HepG2 (cell line): ENCODE measurements around the gene DPY30. TPM values are rescaled to one million over a fixed set of nuclear protein-coding genes. Genes with fewer than 3 reads are reported as not detected.
A peak's percentile ranks its signal among the peaks of the same experiment; 100 is the strongest.

ENCODE experiments used
- ARHGAP35 ChIP-seq: sonication (generic); formaldehyde crosslinking; IDR thresholded peaks from 2 replicates; pipeline ENCODE4 v1.9.0; 2022; ENCODE audit warnings: mild to moderate bottlenecking, inconsistent platforms, moderate library complexity, missing genetic modification reagents, borderline replicate concordance
- FOSL1 ChIP-seq: sonication (generic); formaldehyde crosslinking; IDR thresholded peaks from 2 replicates; pipeline ENCODE4 v1.9.0; 2021; ENCODE audit warnings: missing genetic modification reagents, borderline replicate concordance
- POLR2G ChIP-seq: fragments of 200-400 bp; formaldehyde crosslinking; IDR thresholded peaks from 2 replicates; pipeline ENCODE4 v1.6.1; 2018; ENCODE audit warnings: mild to moderate bottlenecking, low read depth, low read length, moderate library complexity
- PTBP1 ChIP-seq: fragments of 200-400 bp; formaldehyde crosslinking; IDR thresholded peaks from 2 replicates; pipeline ENCODE4 v1.6.1; 2018; ENCODE audit warnings: low read length, low read depth; ENCODE audit not compliant: poor library complexity, severe bottlenecking
- SRSF1 ChIP-seq: fragments of 200-400 bp; formaldehyde crosslinking; optimal IDR thresholded peaks from 2 replicates; pipeline ENCODE3; 2017; ENCODE audit warnings: mild to moderate bottlenecking, low read depth, low read length, moderate library complexity
- TSC22D2 ChIP-seq: sonication (generic); formaldehyde crosslinking; IDR thresholded peaks from 2 replicates; pipeline ENCODE4 v1.5.1; 2020; ENCODE audit warnings: missing genetic modification reagents, mild to moderate bottlenecking, borderline replicate concordance
- ZBTB3 ChIP-seq: sonication (generic); formaldehyde crosslinking; IDR thresholded peaks from 2 replicates; pipeline ENCODE4 v1.4.0; 2020; ENCODE audit warnings: low read depth, mild to moderate bottlenecking, moderate library complexity, missing genetic modification reagents, borderline replicate concordance
- ZNF556 ChIP-seq: sonication (generic); formaldehyde crosslinking; IDR thresholded peaks from 2 replicates; pipeline ENCODE4 v1.4.0; 2020; ENCODE audit warnings: mild to moderate bottlenecking, missing genetic modification reagents, borderline replicate concordance
- ZSCAN21 ChIP-seq: sonication (generic); formaldehyde crosslinking; IDR thresholded peaks from 2 replicates; pipeline ENCODE4 v1.8.0; 2022; ENCODE audit warnings: mild to moderate bottlenecking, missing genetic modification reagents, moderate library complexity, borderline replicate concordance
- ZSCAN30 ChIP-seq: sonication (generic); formaldehyde crosslinking; IDR thresholded peaks from 2 replicates; pipeline ENCODE4 v1.5.0; 2020; ENCODE audit warnings: mild to moderate bottlenecking, missing genetic modification reagents
- polyA plus RNA-seq, 8 experiments: library from polyadenylated mRNA; depleted of rRNA in 3 of 8; stranded (reverse) in 7 of 8; unstranded in 1 of 8; fragments of >200 nt; fragmentation: Illumina TruSeq in 4 of 8; extraction: Trizol in 4 of 8; gene quantifications; 2 replicates each; pipeline versions ENCODE4 v1.2.1 to v1.2.3, GENCODE V29; 2011 to 2016; ENCODE audit warnings: low read depth in 4 of 8, missing spikeins in 1 of 8, mixed read lengths in 1 of 8; ENCODE audit not compliant: insufficient read depth in 1 of 8
- total RNA-seq, 5 experiments: library from RNA; depleted of rRNA; stranded (reverse); fragments of >200 nt; fragmentation: Illumina TruSeq; extraction: Trizol; gene quantifications; 2 replicates each; pipeline ENCODE4 v1.2.3, GENCODE V29; 2016; ENCODE audit warnings: low read depth in 1 of 5
- TF ChIP-seq, protein P1 (sequence below): IDR thresholded peaks from 2 replicates; pipeline ENCODE4 v1.6.1; 2018; ENCODE audit warnings: missing genetic modification reagents, mild to moderate bottlenecking, missing compliant biosample characterization
- TF ChIP-seq, protein P2 (sequence below): sonication (generic); formaldehyde crosslinking; IDR thresholded peaks from 2 replicates; pipeline ENCODE4 v1.4.0; 2020; ENCODE audit warnings: mild to moderate bottlenecking, missing genetic modification reagents
- TF ChIP-seq, protein P3 (sequence below): sonication (generic); formaldehyde crosslinking; IDR thresholded peaks from 2 replicates; pipeline ENCODE4 v1.4.0; 2020; ENCODE audit warnings: missing genetic modification reagents
- TF ChIP-seq, protein P4 (sequence below): IDR thresholded peaks from 2 replicates; pipeline ENCODE4 v1.6.1; 2016; ENCODE audit warnings: missing biosample characterization, missing genetic modification reagents, low read depth
- TF ChIP-seq, protein P5 (sequence below): sonication (generic); formaldehyde crosslinking; IDR thresholded peaks from 2 replicates; pipeline ENCODE4 v1.8.1; 2023; ENCODE audit warnings: mild to moderate bottlenecking, moderate library complexity, missing genetic modification reagents
- TF ChIP-seq, protein P6 (sequence below): sonication (generic); formaldehyde crosslinking; IDR thresholded peaks from 2 replicates; pipeline ENCODE4 v1.5.1; 2020; ENCODE audit warnings: mild to moderate bottlenecking, missing genetic modification reagents, moderate library complexity

DPY30 gene
- total and polyA plus RNA-seq, 2 of the 13 experiments (the other 11 are each of a cell fraction or from before 2014, with no cell fraction given) = 98.1 to 118 TPM

GRCh38 chr2:32009516-32010256, 29.9 kb downstream of the DPY30 start (continued):
- 0 out of 2 replicates have a peak, but pooled peaks have one; percentile 27 for TF ChIP-seq ARHGAP35 (CRISPR knock-in tag)
- TF ChIP-seq, protein P1, sequence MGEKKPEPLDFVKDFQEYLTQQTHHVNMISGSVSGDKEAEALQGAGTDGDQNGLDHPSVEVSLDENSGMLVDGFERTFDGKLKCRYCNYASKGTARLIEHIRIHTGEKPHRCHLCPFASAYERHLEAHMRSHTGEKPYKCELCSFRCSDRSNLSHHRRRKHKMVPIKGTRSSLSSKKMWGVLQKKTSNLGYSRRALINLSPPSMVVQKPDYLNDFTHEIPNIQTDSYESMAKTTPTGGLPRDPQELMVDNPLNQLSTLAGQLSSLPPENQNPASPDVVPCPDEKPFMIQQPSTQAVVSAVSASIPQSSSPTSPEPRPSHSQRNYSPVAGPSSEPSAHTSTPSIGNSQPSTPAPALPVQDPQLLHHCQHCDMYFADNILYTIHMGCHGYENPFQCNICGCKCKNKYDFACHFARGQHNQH (CRISPR knock-in tag) = no peak; the same call in 1 of the 2 replicates
- TF ChIP-seq ZSCAN21 (CRISPR knock-in tag) = peak; percentile 49; the same call in 1 of the 2 replicates
- TF ChIP-seq, protein P2, sequence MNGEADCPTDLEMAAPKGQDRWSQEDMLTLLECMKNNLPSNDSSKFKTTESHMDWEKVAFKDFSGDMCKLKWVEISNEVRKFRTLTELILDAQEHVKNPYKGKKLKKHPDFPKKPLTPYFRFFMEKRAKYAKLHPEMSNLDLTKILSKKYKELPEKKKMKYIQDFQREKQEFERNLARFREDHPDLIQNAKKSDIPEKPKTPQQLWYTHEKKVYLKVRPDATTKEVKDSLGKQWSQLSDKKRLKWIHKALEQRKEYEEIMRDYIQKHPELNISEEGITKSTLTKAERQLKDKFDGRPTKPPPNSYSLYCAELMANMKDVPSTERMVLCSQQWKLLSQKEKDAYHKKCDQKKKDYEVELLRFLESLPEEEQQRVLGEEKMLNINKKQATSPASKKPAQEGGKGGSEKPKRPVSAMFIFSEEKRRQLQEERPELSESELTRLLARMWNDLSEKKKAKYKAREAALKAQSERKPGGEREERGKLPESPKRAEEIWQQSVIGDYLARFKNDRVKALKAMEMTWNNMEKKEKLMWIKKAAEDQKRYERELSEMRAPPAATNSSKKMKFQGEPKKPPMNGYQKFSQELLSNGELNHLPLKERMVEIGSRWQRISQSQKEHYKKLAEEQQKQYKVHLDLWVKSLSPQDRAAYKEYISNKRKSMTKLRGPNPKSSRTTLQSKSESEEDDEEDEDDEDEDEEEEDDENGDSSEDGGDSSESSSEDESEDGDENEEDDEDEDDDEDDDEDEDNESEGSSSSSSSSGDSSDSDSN = peak; percentile 88
- peak; percentile 61 for TF ChIP-seq PTBP1
- no peak for TF ChIP-seq ZNF556 (CRISPR knock-in tag)
- peak; percentile 64 for TF ChIP-seq SRSF1
- TF ChIP-seq POLR2G = no peak
- TF ChIP-seq TSC22D2 (CRISPR knock-in tag) = no peak
- TF ChIP-seq, protein P3, sequence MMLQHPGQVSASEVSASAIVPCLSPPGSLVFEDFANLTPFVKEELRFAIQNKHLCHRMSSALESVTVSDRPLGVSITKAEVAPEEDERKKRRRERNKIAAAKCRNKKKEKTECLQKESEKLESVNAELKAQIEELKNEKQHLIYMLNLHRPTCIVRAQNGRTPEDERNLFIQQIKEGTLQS (CRISPR knock-in tag) = peak; percentile 49; the same call in 1 of the 2 replicates
- TF ChIP-seq FOSL1 (CRISPR knock-in tag) = no peak
- TF ChIP-seq ZBTB3 (CRISPR knock-in tag) = no peak
- TF ChIP-seq, protein P4, sequence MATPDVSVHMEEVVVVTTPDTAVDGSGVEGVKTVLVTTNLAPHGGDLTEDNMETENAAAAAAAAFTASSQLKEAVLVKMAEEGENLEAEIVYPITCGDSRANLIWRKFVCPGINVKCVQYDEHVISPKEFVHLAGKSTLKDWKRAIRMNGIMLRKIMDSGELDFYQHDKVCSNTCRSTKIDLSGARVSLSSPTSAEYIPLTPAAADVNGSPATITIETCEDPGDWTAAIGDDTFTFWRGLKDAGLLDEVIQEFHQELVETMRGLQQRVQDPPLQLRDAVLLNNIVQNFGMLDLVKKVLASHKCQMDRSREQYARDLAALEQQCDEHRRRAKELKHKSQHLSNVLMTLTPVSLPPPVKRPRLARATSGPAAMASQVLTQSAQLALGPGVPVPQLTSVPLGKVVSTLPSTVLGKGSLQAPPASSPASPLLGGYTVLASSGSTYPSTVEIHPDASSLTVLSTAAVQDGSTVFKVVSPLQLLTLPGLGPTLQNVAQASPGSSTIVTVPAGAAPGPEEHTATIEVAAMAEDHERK = no peak
- TF ChIP-seq, protein P5, sequence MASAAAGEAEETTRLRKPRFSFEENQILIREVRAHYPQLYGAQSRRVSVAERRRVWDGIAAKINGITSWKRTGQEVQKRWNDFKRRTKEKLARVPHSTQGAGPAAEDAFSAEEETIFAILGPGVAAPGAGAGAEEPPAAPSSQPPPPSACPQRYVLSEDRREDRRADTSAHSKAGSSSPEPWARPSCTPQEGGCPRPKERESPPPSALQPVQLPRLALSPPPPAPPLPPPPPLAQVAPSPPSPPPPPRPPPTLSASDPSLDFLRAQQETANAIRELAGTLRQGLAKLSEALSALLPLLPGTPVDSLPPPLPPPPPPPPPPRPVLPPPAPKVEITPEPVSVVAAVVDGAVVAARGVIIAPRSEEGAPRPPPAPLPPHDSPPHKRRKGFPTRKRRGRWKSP = no peak
- TF ChIP-seq, protein P6, sequence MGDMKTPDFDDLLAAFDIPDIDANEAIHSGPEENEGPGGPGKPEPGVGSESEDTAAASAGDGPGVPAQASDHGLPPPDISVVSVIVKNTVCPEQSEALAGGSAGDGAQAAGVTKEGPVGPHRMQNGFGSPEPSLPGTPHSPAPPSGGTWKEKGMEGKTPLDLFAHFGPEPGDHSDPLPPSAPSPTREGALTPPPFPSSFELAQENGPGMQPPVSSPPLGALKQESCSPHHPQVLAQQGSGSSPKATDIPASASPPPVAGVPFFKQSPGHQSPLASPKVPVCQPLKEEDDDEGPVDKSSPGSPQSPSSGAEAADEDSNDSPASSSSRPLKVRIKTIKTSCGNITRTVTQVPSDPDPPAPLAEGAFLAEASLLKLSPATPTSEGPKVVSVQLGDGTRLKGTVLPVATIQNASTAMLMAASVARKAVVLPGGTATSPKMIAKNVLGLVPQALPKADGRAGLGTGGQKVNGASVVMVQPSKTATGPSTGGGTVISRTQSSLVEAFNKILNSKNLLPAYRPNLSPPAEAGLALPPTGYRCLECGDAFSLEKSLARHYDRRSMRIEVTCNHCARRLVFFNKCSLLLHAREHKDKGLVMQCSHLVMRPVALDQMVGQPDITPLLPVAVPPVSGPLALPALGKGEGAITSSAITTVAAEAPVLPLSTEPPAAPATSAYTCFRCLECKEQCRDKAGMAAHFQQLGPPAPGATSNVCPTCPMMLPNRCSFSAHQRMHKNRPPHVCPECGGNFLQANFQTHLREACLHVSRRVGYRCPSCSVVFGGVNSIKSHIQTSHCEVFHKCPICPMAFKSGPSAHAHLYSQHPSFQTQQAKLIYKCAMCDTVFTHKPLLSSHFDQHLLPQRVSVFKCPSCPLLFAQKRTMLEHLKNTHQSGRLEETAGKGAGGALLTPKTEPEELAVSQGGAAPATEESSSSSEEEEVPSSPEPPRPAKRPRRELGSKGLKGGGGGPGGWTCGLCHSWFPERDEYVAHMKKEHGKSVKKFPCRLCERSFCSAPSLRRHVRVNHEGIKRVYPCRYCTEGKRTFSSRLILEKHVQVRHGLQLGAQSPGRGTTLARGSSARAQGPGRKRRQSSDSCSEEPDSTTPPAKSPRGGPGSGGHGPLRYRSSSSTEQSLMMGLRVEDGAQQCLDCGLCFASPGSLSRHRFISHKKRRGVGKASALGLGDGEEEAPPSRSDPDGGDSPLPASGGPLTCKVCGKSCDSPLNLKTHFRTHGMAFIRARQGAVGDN (CRISPR knock-in tag) = peak; percentile 74
- TF ChIP-seq ZSCAN30 (CRISPR knock-in tag) = no peak
